Measurements from ENCODE around the gene THEM5.

DNA sequence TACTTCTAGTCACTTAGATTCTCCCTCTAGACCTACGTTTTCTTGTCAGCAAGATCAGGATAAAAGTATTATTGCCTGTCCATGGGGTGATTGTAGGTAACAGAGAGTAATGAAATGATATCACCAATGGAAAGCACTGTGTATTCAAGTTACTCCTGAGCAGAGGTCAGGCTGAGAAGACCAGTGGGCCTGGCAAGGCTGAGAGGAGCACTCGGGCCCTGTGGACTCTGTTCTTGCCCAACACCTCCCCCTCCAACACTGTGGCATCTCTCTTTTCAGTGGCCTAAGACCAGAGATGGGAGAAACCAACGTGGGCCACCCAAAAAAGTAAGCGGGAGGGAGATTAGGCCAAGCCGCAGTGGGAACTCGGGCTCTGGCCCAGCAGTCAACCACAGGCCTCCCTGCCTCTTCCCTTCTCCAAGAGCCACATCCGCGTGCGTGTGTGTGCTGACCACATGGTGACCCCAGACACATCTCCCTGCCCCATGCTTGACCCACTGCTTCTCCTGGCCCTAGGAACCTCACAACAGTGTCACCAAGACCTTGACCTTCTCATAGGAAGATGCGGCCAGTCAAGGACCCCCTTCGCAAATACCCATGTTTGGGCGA is 34.2 kb downstream of the THEM5 start:
- TF ChIP-seq POLR2AphosphoS5 (IDR thresholded peaks at IDR 0.05; ENCODE audit: low read depth, low read length) (no peak), TAF1 (IDR thresholded peaks at IDR 0.05; ENCODE audit: borderline replicate concordance, low read depth, low read length) (no peak), POLR2A (IDR thresholded peaks at IDR 0.05; ENCODE audit: low read depth, low read length) (no peak)

Data from GM12892 (cell line).